HepG2 (cell line): ENCODE measurements around the gene SYTL2. TPM values are rescaled to one million over a fixed set of nuclear protein-coding genes. Genes with fewer than 3 reads are reported as not detected.

Experiments
- ARNT ChIP-seq: fragments of 450-650 bp; IDR thresholded peaks from 2 replicates; pipeline ENCODE4 v1.6.1; 2017
- ATF7 ChIP-seq, 2 experiments: fragments of 450-650 bp in 1 of 2; sonication (generic) in 1 of 2; formaldehyde crosslinking in 1 of 2; IDR thresholded peaks; 2 replicates each; pipeline versions ENCODE4 v1.4.0 to v1.6.1; 2016 to 2020; ENCODE audit warnings: antibody characterized with exemption in 1 of 2, mild to moderate bottlenecking in 1 of 2, missing genetic modification reagents in 1 of 2
- CENPT ChIP-seq: sonication (generic); formaldehyde crosslinking; IDR thresholded peaks from 2 replicates; pipeline ENCODE4 v1.8.0; 2022; ENCODE audit warnings: low read depth, mild to moderate bottlenecking, moderate library complexity, missing genetic modification reagents
- CHD4 ChIP-seq: fragments of 200-600 bp; sonication (generic); IDR thresholded peaks from 2 replicates; pipeline ENCODE4 v1.7.0; 2017; ENCODE audit warnings: mild to moderate bottlenecking, low read length, borderline replicate concordance
- HES4 ChIP-seq: sonication (generic); formaldehyde crosslinking; IDR thresholded peaks from 2 replicates; pipeline ENCODE4 v1.9.0; 2021; ENCODE audit warnings: mild to moderate bottlenecking, missing genetic modification reagents, borderline replicate concordance
- HNRNPK ChIP-seq: fragments of 200-400 bp; formaldehyde crosslinking; IDR thresholded peaks from 2 replicates; pipeline ENCODE4 v1.6.1; 2018; ENCODE audit warnings: low read length, low read depth, moderate library complexity, mild to moderate bottlenecking; ENCODE audit not compliant: poor library complexity, severe bottlenecking
- HNRNPLL ChIP-seq: fragments of 200-400 bp; formaldehyde crosslinking; IDR thresholded peaks from 2 replicates; pipeline ENCODE4 v1.6.1; 2017; ENCODE audit warnings: mild to moderate bottlenecking, low read depth, low read length; ENCODE audit not compliant: poor library complexity, severe bottlenecking
- KDM2A ChIP-seq: sonication (generic); formaldehyde crosslinking; IDR thresholded peaks from 2 replicates; pipeline ENCODE4 v1.4.0; 2020; ENCODE audit warnings: low read depth, missing genetic modification reagents, borderline replicate concordance
- MYNN ChIP-seq: sonication (generic); formaldehyde crosslinking; IDR thresholded peaks from 2 replicates; pipeline ENCODE4 v1.4.0; 2020; ENCODE audit warnings: mild to moderate bottlenecking, low read depth, missing genetic modification reagents
- NFIB ChIP-seq: sonication (generic); formaldehyde crosslinking; IDR thresholded peaks from 2 replicates; pipeline ENCODE4 v1.9.0; 2021; ENCODE audit warnings: missing genetic modification reagents, mild to moderate bottlenecking, borderline replicate concordance
- PAF1 ChIP-seq: IDR thresholded peaks from 2 replicates; pipeline ENCODE4 v1.6.1; 2016; ENCODE audit warnings: missing genetic modification reagents, missing compliant biosample characterization
- PHF21A ChIP-seq: sonication (generic); formaldehyde crosslinking; IDR thresholded peaks from 2 replicates; pipeline ENCODE4 v1.5.0; 2020; ENCODE audit warnings: mild to moderate bottlenecking, missing genetic modification reagents
- REL ChIP-seq: sonication (generic); formaldehyde crosslinking; conservative IDR thresholded peaks from 2 replicates; pipeline ENCODE4 v1.8.0; 2022; ENCODE audit warnings: mild to moderate bottlenecking, missing genetic modification reagents, moderate library complexity
- RFX1 ChIP-seq: fragments of 450-650 bp; IDR thresholded peaks from 2 replicates; pipeline ENCODE4 v1.6.1; 2017
- ZNF225 ChIP-seq: sonication (generic); formaldehyde crosslinking; IDR thresholded peaks from 2 replicates; pipeline ENCODE4 v1.4.0; 2020; ENCODE audit warnings: mild to moderate bottlenecking, missing genetic modification reagents
- ZNF407 ChIP-seq: sonication (generic); formaldehyde crosslinking; IDR thresholded peaks from one replicate; pipeline ENCODE4 v1.5.1; 2020; ENCODE audit warnings: mild to moderate bottlenecking, missing genetic modification reagents; ENCODE audit errors: not compliant biosample characterization
- ZNF790 ChIP-seq: sonication (generic); formaldehyde crosslinking; IDR thresholded peaks from 2 replicates; pipeline ENCODE4 v1.8.0; 2022; ENCODE audit warnings: missing genetic modification reagents, mild to moderate bottlenecking, borderline replicate concordance
- ZNF792 ChIP-seq: IDR thresholded peaks from 2 replicates; pipeline ENCODE4 v1.6.1; 2016
- ZZZ3 ChIP-seq: sonication (generic); formaldehyde crosslinking; IDR thresholded peaks from 2 replicates; pipeline ENCODE4 v1.4.0; 2020; ENCODE audit warnings: missing genetic modification reagents, mild to moderate bottlenecking, borderline replicate concordance
- polyA plus RNA-seq, 8 experiments: library from polyadenylated mRNA; depleted of rRNA in 3 of 8; stranded (reverse) in 7 of 8; unstranded in 1 of 8; fragments of >200 nt; fragmentation: Illumina TruSeq in 4 of 8; extraction: Trizol in 4 of 8; gene quantifications; 2 replicates each; pipeline versions ENCODE4 v1.2.1 to v1.2.3, GENCODE V29; 2011 to 2016; ENCODE audit warnings: low read depth in 4 of 8, missing spikeins in 1 of 8, mixed read lengths in 1 of 8; ENCODE audit not compliant: insufficient read depth in 1 of 8
- total RNA-seq, 5 experiments: library from RNA; depleted of rRNA; stranded (reverse); fragments of >200 nt; fragmentation: Illumina TruSeq; extraction: Trizol; gene quantifications; 2 replicates each; pipeline ENCODE4 v1.2.3, GENCODE V29; 2016; ENCODE audit warnings: low read depth in 1 of 5
- TF ChIP-seq, protein P1 (sequence below): sonication (generic); formaldehyde crosslinking; IDR thresholded peaks from 2 replicates; pipeline ENCODE4 v1.8.0; 2022; ENCODE audit warnings: mild to moderate bottlenecking, missing genetic modification reagents; ENCODE audit not compliant: insufficient replicate concordance

Gene SYTL2
- total and polyA plus RNA-seq, 2 of the 13 experiments (the other 11 are each of a cell fraction or from before 2014, with no cell fraction given): 0.77 to 0.90 TPM

DNA sequence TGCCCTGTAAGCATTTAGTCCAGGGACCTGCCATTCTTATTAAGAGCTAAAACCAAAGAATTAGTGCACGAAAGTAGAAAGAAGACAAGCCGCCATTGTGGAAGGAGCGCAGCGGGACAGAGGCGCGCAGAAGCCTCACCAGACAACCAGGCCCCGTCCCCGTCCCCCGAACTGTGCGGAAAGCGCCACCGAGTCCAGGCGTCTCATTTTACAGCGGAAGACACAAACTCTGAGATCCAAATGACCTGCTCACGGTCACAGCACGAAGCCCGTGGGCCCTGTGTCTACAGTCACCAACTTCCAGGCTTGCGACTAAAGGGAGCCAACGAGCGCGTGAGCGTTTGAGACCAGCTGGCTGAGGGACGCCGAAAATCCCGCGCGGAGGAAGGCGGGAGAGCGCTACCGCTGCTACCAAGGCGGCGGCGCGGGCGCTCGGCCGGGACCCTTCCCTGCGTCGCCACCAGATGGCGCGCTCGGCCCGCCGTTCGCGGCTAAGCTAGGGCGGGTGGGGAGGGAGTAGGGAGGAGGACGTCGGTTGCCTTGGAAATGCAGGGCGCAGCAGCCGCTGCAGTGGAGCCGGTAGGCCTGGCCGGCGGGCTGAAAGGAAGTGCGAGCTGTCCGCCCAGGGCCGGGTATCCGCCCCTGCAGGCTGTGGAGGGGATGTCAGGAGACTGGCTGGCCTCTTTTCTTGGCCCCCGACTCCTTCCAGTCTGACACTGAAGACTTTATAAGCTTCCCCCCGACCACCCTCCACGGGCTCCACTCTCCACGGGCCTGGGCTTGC is 43.8 kb upstream of the SYTL2 start (continued):
- TF ChIP-seq ZNF407 (CRISPR knock-in tag) (peak; percentile 89), KDM2A (peak; percentile 93), HNRNPLL (peak; percentile 86), ZNF790 (peak; percentile 90), RFX1 (peak; percentile 71), NFIB (CRISPR knock-in tag) (no peak), ATF7 (IDR thresholded peaks at IDR 0.05) (no peak), ATF7 (CRISPR knock-in tag; IDR thresholded peaks at IDR 0.05) (0 out of 2 replicates have a peak, but pooled peaks have one; percentile 41), PHF21A (peak; percentile 83), ZNF792 (CRISPR knock-in tag) (peak; percentile 92), PAF1 (CRISPR knock-in tag) (no peak), CHD4 (no peak), REL (CRISPR knock-in tag) (peak; percentile 85), ZNF225 (CRISPR knock-in tag) (peak; percentile 82; the same call in 1 of the 2 replicates), CENPT (CRISPR knock-in tag) (peak; percentile 96), HNRNPK (peak; percentile 89), ARNT (no peak), MYNN (CRISPR knock-in tag) (peak; percentile 83; the same call in 1 of the 2 replicates), ZZZ3 (CRISPR knock-in tag) (0 out of 2 replicates have a peak, but pooled peaks have one; percentile 51), HES4 (0 out of 2 replicates have a peak, but pooled peaks have one; percentile 63)
- TF ChIP-seq, protein P1, sequence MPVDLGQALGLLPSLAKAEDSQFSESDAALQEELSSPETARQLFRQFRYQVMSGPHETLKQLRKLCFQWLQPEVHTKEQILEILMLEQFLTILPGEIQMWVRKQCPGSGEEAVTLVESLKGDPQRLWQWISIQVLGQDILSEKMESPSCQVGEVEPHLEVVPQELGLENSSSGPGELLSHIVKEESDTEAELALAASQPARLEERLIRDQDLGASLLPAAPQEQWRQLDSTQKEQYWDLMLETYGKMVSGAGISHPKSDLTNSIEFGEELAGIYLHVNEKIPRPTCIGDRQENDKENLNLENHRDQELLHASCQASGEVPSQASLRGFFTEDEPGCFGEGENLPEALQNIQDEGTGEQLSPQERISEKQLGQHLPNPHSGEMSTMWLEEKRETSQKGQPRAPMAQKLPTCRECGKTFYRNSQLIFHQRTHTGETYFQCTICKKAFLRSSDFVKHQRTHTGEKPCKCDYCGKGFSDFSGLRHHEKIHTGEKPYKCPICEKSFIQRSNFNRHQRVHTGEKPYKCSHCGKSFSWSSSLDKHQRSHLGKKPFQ (CRISPR knock-in tag): peak; percentile 59
